Diencephalon (tissue), 1 donor: ENCODE measurements around the gene HYCC2. TPM values are rescaled to one million over a fixed set of nuclear protein-coding genes. Genes with fewer than 3 reads are reported as not detected.

ENCODE experiments used
- small RNA-seq: library from RNA; depleted of rRNA; stranded (forward); fragments of <200 nt; gene quantifications from one replicate; pipeline ENCODE3, GENCODE V24; 2014
- total RNA-seq: library from RNA; depleted of rRNA; stranded (reverse); fragments of >200 nt; gene quantifications from one replicate; pipeline ENCODE4 v1.2.3, GENCODE V29; 2014

The HYCC2 gene
- 62.3 TPM for total RNA-seq

DNA sequence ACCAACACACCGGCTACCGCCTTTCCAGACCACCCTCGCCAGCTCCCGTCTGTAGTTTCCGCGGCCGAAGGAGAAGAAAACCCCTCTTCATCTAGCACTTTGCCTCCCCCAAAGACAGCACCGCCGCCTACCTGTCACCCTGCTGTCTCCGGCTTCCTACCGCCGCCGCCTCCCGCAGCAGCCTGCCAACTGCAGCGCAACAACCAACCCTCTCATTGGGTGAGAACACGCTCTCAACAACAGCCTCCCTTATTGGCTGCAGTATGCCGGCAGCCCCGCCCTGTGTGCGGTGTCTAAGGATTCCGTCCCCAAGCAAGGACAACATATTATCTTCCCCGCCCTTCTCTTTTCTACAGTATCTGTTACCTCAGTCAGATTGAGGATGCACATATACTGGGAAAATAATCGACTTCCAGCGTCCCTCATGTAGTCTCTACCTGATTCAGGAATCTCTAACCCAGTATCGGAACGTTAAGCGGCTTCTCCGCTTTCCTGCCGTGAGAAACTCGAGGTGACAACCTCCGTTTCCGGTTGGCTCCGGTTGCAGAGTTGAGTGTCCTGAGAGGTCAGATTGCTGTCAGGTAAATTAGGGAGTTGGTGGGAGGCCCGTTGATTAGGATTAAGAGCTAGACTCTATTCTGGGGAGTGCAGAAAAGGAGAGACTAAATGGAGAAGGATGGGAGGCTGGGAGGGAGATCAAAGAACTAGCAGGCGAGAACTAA is at the start of gene HYCC2, which contains the start of gene NDUFB3:
TSS of gene HYCC2 (minus strand) at position 193 of the 722 bp plus-strand sequence. CDS start 47,662 bp downstream, outside the sequence.
TSS of gene NDUFB3 (plus strand) at position 523 of the 722 bp plus-strand sequence. CDS start 6,882 bp downstream, outside the sequence.

DNA sequence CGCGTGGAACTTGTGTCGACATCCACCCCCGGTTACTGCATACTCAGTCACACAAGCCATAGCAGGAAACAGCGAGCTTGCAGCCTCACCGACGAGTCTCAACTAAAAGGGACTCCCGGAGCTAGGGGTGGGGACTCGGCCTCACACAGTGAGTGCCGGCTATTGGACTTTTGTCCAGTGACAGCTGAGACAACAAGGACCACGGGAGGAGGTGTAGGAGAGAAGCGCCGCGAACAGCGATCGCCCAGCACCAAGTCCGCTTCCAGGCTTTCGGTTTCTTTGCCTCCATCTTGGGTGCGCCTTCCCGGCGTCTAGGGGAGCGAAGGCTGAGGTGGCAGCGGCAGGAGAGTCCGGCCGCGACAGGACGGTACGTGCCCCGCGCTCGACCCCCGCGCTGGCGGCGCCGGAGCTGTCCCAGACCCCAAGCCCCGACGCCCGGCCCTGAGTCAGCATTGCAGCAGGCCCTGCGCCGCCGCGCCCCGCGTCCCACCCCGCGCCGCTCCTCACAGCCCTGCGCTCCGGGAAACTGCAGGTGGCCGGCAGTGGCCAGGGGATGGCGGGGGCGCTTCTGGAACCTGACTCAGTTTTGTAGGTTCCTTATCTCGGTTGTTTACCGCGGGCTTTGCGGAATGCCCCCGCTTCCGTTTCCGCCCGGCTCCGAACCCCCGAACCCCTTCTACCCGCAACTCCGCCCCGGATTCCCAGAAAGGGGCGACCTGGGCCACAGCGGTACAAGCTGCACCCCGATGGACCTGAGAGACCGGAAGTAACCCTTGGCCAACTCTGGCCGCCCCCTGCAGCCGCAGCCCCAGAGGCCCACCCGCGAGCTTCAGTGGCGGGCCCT is 44.9 kb upstream of the HYCC2 start, which contains the start of gene CFLAR:
TSS of gene CFLAR (plus strand) at position 50 of the 844 bp plus-strand sequence. CDS start 13,702 bp downstream, outside the sequence.

Small RNAs within 50 kb of the gene (small RNA-seq; reads per million reads assigned to genes)
- gene RNU6-1206P: not detected

Other genes starting within 250 kb of the HYCC2 start
- 129 TPM for gene CLK1, start 207.0 kb downstream of the HYCC2 start, total RNA-seq
- 56.1 TPM for gene PPIL3, start 182.6 kb downstream of the HYCC2 start, total RNA-seq
- 34.4 TPM for gene NIF3L1, start 182.3 kb downstream of the HYCC2 start, total RNA-seq
- 21.2 TPM for gene ORC2, start 108.0 kb downstream of the HYCC2 start, total RNA-seq
- 57.7 TPM for gene NDUFB3, start 330 bp upstream of the HYCC2 start, total RNA-seq
- gene CFLAR, start 44.5 kb upstream of the HYCC2 start, total RNA-seq: 36.7 TPM
- gene CASP10, start 111.5 kb upstream of the HYCC2 start, total RNA-seq: 3.0 TPM
- 3.2 TPM for gene CASP8, start 188.9 kb upstream of the HYCC2 start, total RNA-seq